ENCODE data around the gene FAR2. TPM values are rescaled to one million over a fixed set of nuclear protein-coding genes. Genes with fewer than 3 reads are reported as not detected.
"Not testable (repeated sequence)": the region's sequence is repeated elsewhere in the genome, so short reads cannot be mapped to it uniquely, and the experiment has no call there.

The FAR2 gene
- total and polyA plus RNA-seq, 2 experiments from 2014 or later: 2.1 to 3.6 TPM

DNA sequence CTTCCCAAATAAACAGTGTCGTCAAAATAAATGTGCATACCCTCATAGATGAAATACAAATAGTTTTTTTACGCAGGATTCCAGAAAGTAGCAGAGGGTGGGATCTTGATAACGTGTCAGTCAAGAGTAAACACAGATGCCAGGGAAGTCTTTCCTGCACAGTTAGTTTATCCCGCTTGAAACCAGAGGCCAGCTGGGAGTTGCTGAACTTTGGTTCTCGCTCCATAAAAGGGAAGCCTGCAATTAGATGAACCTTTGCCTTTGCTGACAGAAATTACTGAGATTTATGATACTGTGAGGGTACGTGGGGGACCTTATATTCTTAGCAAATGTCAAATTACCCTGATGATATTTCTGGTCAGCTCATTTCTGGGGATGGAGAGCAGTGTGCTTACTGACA, 18.9 kb downstream of the FAR2 start:
- Histone ChIP-seq H3K36me3 (ENCODE audit: low read depth) (no peaks in the 10 kb centered on the region), H3K9me2 (ENCODE audit: insufficient read depth) (no peaks in the 10 kb centered on the region), H2AFZ (no peak overlapping the region), H3K9ac (no peak overlapping the region), H3K27ac (no peak overlapping the region), H4K20me1 (ENCODE audit: insufficient read depth) (no peaks in the 10 kb centered on the region), H3K79me2 (ENCODE audit: insufficient read depth) (no peaks in the 10 kb centered on the region), H3K4me2 (ENCODE audit: unreplicated experiment) (no peak overlapping the region), H3F3A (ENCODE audit: insufficient read depth) (no peaks in the 10 kb centered on the region), H3K9me3 (ENCODE audit: low read depth) (no peaks in the 10 kb centered on the region), H3K4me1 (ENCODE audit: insufficient read depth) (peaks cover 8% of the 10 kb centered on the region), H3K4me3 (no peak overlapping the region), H3K27me3 (replicated peaks; ENCODE audit: insufficient read depth) (no peaks in the 10 kb centered on the region)
- in situ Hi-C loops (cut with MboI): no loop called here
- TF ChIP-seq EZH2phosphoT487 (IDR thresholded peaks at IDR 0.05; ENCODE audit: insufficient read depth, low read depth): no peak
- no peak for TF ChIP-seq EZH2 (IDR thresholded peaks at IDR 0.05; ENCODE audit: insufficient read depth, poor library complexity, severe bottlenecking)
- 67 to 68% methylated on average over 6 of the region's 6 CpGs for WGBS, 2 experiments (ENCODE audit: low coverage in 1 of 2, low lambda C conversion rate in 2 of 2, missing lambda C conversion rate in 2 of 2)
- no peak for DNase-seq

DNA sequence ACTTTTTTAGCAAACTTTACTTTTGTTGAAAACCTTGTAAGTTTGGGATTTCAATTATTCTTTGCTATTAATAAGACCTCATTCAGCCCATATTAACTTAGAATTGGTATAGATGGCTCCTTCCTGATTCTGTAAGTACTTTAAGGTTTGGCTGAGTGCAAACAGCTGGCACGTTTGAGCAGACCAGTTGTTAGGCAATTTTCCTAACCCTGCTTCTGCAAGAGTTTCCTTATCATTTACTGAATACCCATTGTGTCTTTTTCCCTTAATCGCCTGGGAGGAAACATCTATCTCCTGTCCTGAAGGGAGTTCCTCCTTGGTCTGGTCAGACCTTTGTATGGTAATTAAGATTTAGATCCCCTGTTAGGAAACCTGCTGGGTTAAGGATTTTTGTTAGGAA, 20.9 kb downstream of the FAR2 start:
- H3K4me3 ChIP-seq; H3K4me1 ChIP-seq (ENCODE audit: insufficient read depth); H3F3A ChIP-seq (ENCODE audit: insufficient read depth); H3K79me2 ChIP-seq (ENCODE audit: insufficient read depth); H3K9ac ChIP-seq; H2AFZ ChIP-seq; H3K9me3 ChIP-seq (ENCODE audit: low read depth); H3K36me3 ChIP-seq (ENCODE audit: low read depth); H3K27me3 ChIP-seq (replicated peaks; ENCODE audit: insufficient read depth); in situ Hi-C loops (cut with MboI); H4K20me1 ChIP-seq (ENCODE audit: insufficient read depth); H3K27ac ChIP-seq; H3K9me2 ChIP-seq (ENCODE audit: insufficient read depth); H3K4me2 ChIP-seq (ENCODE audit: unreplicated experiment); DNase-seq: not testable (repeated sequence)
- WGBS, 2 experiments (ENCODE audit: low coverage in 1 of 2, low lambda C conversion rate in 2 of 2, missing lambda C conversion rate in 2 of 2): 66 to 78% methylated on average over 2 of the region's 2 CpGs

GRCh38 chr12:29170478-29171084, 21.5 kb downstream of the FAR2 start:
- H3K27me3 ChIP-seq (replicated peaks; ENCODE audit: insufficient read depth); H3K4me2 ChIP-seq (ENCODE audit: unreplicated experiment); H3K79me2 ChIP-seq (ENCODE audit: insufficient read depth); H3K27ac ChIP-seq; H3K9ac ChIP-seq; H3F3A ChIP-seq (ENCODE audit: insufficient read depth); H3K9me3 ChIP-seq (ENCODE audit: low read depth); H3K4me1 ChIP-seq (ENCODE audit: insufficient read depth); H2AFZ ChIP-seq; DNase-seq; H3K4me3 ChIP-seq; in situ Hi-C loops (cut with MboI); H4K20me1 ChIP-seq (ENCODE audit: insufficient read depth); H3K36me3 ChIP-seq (ENCODE audit: low read depth); H3K9me2 ChIP-seq (ENCODE audit: insufficient read depth): not testable (repeated sequence)
- 86 to 93% methylated on average over 5 of the region's 5 CpGs for WGBS, 2 experiments (ENCODE audit: low coverage in 1 of 2, low lambda C conversion rate in 2 of 2, missing lambda C conversion rate in 2 of 2)

GRCh38 chr12:29171421-29172258, 22.6 kb downstream of the FAR2 start:
- DNase-seq: no peak
- Histone ChIP-seq H3K79me2 (ENCODE audit: insufficient read depth) (no peaks in the 10 kb centered on the region), H3K4me1 (ENCODE audit: insufficient read depth) (no peaks in the 10 kb centered on the region), H3K27ac (no peak overlapping the region), H3K4me3 (no peak overlapping the region), H3K9me3 (ENCODE audit: low read depth) (no peaks in the 10 kb centered on the region), H3F3A (ENCODE audit: insufficient read depth) (no peaks in the 10 kb centered on the region), H4K20me1 (ENCODE audit: insufficient read depth) (no peaks in the 10 kb centered on the region), H3K9me2 (ENCODE audit: insufficient read depth) (no peaks in the 10 kb centered on the region), H3K9ac (no peak overlapping the region), H3K27me3 (replicated peaks; ENCODE audit: insufficient read depth) (no peaks in the 10 kb centered on the region), H3K4me2 (ENCODE audit: unreplicated experiment) (no peak overlapping the region), H3K36me3 (ENCODE audit: low read depth) (no peaks in the 10 kb centered on the region), H2AFZ (no peak overlapping the region)
- TF ChIP-seq EZH2 (IDR thresholded peaks at IDR 0.05; ENCODE audit: insufficient read depth, poor library complexity, severe bottlenecking) (no peak), EZH2phosphoT487 (IDR thresholded peaks at IDR 0.05; ENCODE audit: insufficient read depth, low read depth) (no peak)
- in situ Hi-C loops (cut with MboI): no loop called here
- WGBS, 2 experiments (ENCODE audit: low coverage in 1 of 2, low lambda C conversion rate in 2 of 2, missing lambda C conversion rate in 2 of 2): 82 to 85% methylated on average over 24 to 25 of the region's 26 CpGs
